Osteoblast (primary cell): ENCODE measurements around the gene COG7. TPM values are rescaled to one million over a fixed set of nuclear protein-coding genes. Genes with fewer than 3 reads are reported as not detected.

Source experiments
- DNase-seq: peaks from one replicate; pipeline ENCODE4 v3.0.0; 2011; ENCODE audit warnings: low spot score, mixed read lengths; ENCODE audit not compliant: insufficient read length; ENCODE audit errors: missing footprints
- H2AFZ ChIP-seq: 2 replicates; pipeline ENCODE4 v1.6.0; 2011; ENCODE audit warnings: mild to moderate bottlenecking, low read length
- H3K27ac ChIP-seq: 2 replicates; pipeline ENCODE4 v1.5.1; 2011; ENCODE audit warnings: mild to moderate bottlenecking, low read depth, low read length, moderate library complexity
- H3K27me3 ChIP-seq: 2 replicates; pipeline ENCODE4 v1.6.0; 2012; ENCODE audit warnings: mild to moderate bottlenecking, control low read depth, inconsistent platforms, low read length, moderate library complexity; ENCODE audit not compliant: insufficient read depth
- H3K36me3 ChIP-seq: 2 replicates; pipeline ENCODE4 v1.5.1; 2011; ENCODE audit warnings: mild to moderate bottlenecking, low read length, control low read depth, moderate library complexity; ENCODE audit not compliant: insufficient read depth
- H3K4me1 ChIP-seq: 2 replicates; pipeline ENCODE4 v1.5.1; 2011; ENCODE audit warnings: mild to moderate bottlenecking, low read length, control low read depth, moderate library complexity; ENCODE audit not compliant: insufficient read depth
- H3K4me2 ChIP-seq: 2 replicates; pipeline ENCODE4 v1.6.0; 2011; ENCODE audit warnings: mild to moderate bottlenecking, low read length; ENCODE audit not compliant: insufficient read depth
- H3K4me3 ChIP-seq: fragments of 200-600 bp; sonication (generic); 3 replicates; pipeline ENCODE4 v1.5.1; 2012; ENCODE audit warnings: mild to moderate bottlenecking, low read length, inconsistent platforms; ENCODE audit not compliant: insufficient read depth
- H3K79me2 ChIP-seq: 2 replicates; pipeline ENCODE4 v1.6.0; 2012; ENCODE audit warnings: mild to moderate bottlenecking, low read length, control low read depth, inconsistent platforms; ENCODE audit not compliant: insufficient read depth
- H3K9me3 ChIP-seq: 2 replicates; pipeline ENCODE4 v1.5.1; 2011; ENCODE audit warnings: low read depth, low read length, control low read depth
- H4K20me1 ChIP-seq: 2 replicates; pipeline ENCODE4 v1.6.0; 2012; ENCODE audit warnings: mild to moderate bottlenecking, low read length, control low read depth; ENCODE audit not compliant: insufficient read depth
- total RNA-seq: library from RNA; depleted of rRNA; stranded (reverse); fragments of >200 nt; gene quantifications from 2 replicates; pipeline ENCODE4 v1.2.3, GENCODE V29; 2012
- TF ChIP-seq, protein P1 (sequence below): IDR thresholded peaks from 2 replicates; pipeline ENCODE4 v1.5.1; 2011; ENCODE audit warnings: mild to moderate bottlenecking, low read depth, low read length, moderate library complexity; ENCODE audit errors: extremely low read depth

Gene COG7
- total RNA-seq, 1 donor, result 17.0 TPM

DNA sequence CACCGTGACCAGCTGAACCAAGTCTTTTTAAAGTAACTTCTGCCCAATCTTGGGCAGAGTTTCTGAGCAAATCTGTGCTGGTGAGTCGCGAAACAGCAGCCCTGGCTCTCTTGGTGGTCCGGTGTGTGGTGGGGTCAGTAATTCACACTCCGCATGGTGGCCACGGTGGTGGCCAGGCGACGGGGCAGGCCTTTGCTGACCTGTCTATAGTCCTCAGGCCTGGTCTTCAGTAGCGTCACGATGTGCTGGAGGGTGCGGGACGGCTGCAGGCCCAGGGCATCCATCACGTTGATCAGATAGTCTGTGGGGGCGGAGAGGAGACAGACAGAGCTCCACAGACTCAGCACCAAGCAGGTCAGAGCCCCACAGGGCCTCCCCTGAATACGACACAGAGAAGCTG, 64.2 kb downstream of the COG7 start:
- TF ChIP-seq, protein P1, sequence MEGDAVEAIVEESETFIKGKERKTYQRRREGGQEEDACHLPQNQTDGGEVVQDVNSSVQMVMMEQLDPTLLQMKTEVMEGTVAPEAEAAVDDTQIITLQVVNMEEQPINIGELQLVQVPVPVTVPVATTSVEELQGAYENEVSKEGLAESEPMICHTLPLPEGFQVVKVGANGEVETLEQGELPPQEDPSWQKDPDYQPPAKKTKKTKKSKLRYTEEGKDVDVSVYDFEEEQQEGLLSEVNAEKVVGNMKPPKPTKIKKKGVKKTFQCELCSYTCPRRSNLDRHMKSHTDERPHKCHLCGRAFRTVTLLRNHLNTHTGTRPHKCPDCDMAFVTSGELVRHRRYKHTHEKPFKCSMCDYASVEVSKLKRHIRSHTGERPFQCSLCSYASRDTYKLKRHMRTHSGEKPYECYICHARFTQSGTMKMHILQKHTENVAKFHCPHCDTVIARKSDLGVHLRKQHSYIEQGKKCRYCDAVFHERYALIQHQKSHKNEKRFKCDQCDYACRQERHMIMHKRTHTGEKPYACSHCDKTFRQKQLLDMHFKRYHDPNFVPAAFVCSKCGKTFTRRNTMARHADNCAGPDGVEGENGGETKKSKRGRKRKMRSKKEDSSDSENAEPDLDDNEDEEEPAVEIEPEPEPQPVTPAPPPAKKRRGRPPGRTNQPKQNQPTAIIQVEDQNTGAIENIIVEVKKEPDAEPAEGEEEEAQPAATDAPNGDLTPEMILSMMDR, result no peak
- H2AFZ ChIP-seq, result no peak overlapping the region
- H3K36me3 ChIP-seq, result peaks cover 43% of the 10 kb centered on the region
- H3K4me3 ChIP-seq, result no peak overlapping the region
- no peaks in the 10 kb centered on the region for H3K27me3 ChIP-seq
- H3K4me2 ChIP-seq, result no peak overlapping the region
- no peaks in the 10 kb centered on the region for H3K9me3 ChIP-seq
- H4K20me1 ChIP-seq, result no peaks in the 10 kb centered on the region
- no peak for DNase-seq
- H3K79me2 ChIP-seq, result no peaks in the 10 kb centered on the region
- H3K27ac ChIP-seq, result no peak overlapping the region
- H3K4me1 ChIP-seq, result no peaks in the 10 kb centered on the region

DNA sequence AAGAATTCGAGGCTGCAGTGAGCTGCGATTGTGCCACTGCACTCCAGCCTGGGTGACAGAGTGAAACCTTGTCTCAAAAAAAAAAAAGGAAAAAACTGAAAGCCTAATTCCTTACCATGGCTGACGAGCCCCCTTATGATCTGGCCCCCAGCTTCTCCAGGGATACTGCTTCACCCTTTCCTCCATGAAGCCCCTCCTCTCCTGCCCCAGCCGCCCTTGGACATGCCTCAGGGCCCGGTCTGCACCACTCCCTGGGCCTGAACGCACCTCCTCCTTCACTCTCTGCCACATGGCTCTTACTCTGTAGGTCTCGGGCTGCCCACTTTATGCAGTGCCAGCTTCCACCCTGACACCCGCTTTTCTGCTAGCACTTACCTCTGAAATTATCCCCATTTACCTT, 65.3 kb downstream of the COG7 start:
- no peak overlapping the region for H3K4me3 ChIP-seq
- H3K4me1 ChIP-seq, result no peaks in the 10 kb centered on the region
- no peaks in the 10 kb centered on the region for H3K27me3 ChIP-seq
- peaks cover 34% of the 10 kb centered on the region for H3K36me3 ChIP-seq
- no peak for DNase-seq
- no peaks in the 10 kb centered on the region for H3K9me3 ChIP-seq
- TF ChIP-seq, protein P1, result no peak
- no peaks in the 10 kb centered on the region for H4K20me1 ChIP-seq
- H3K27ac ChIP-seq, result no peak overlapping the region
- no peaks in the 10 kb centered on the region for H3K79me2 ChIP-seq
- no peak overlapping the region for H3K4me2 ChIP-seq
- no peak overlapping the region for H2AFZ ChIP-seq

DNA sequence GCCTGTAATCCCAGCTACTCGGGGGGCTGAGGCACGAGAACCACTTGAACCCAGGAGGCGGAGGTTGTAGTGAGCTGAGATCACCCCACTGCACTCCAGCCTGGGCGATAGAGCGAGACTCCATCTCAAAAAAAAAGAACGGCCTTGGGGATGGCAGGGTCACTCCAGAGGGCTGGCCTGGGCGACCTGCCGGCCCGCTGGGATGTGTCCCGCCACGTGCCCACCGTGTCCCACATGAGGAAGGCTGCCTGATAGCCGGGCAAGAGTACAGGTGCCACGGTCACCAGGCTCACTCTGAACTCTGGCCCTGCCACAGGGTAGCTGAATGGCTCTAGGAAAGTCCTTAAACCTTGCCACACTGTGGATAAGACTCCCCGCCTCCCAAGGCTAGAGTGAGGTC, 67.5 kb downstream of the COG7 start:
- H3K36me3 ChIP-seq, result peaks cover 15% of the 10 kb centered on the region
- DNase-seq, result no peak
- H3K4me1 ChIP-seq, result no peaks in the 10 kb centered on the region
- no peak overlapping the region for H3K27ac ChIP-seq
- TF ChIP-seq, protein P1, result no peak
- H2AFZ ChIP-seq, result no peak overlapping the region
- no peaks in the 10 kb centered on the region for H3K27me3 ChIP-seq
- no peaks in the 10 kb centered on the region for H3K79me2 ChIP-seq
- no peak overlapping the region for H3K4me2 ChIP-seq
- no peak overlapping the region for H3K4me3 ChIP-seq
- H3K9me3 ChIP-seq, result no peaks in the 10 kb centered on the region
- H4K20me1 ChIP-seq, result no peaks in the 10 kb centered on the region

DNA sequence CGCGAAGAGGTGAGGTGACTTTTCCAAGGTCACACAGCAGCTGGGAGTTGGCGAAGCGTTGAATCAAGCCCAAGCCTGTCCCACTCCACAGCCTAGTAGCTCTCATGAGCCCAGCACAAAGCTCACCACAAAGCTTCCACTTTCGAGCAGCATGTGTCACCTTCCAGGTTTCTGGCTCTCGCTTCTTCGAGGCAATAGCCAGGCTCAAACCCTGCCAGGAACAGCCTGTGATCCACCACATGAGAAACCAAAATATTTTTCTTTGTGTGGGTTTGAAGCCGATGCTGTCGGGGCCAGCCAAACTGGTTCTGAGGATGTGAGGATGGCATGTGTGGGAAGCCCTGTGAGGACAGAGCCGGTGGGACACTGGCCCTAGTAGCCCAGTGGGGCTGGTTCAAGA, 68.1 kb downstream of the COG7 start:
- Histone ChIP-seq H3K4me2 (no peak overlapping the region), H3K4me1 (no peaks in the 10 kb centered on the region), H4K20me1 (no peaks in the 10 kb centered on the region), H3K36me3 (peaks cover 14% of the 10 kb centered on the region), H3K27ac (no peak overlapping the region), H3K9me3 (no peaks in the 10 kb centered on the region), H3K4me3 (no peak overlapping the region), H3K79me2 (no peaks in the 10 kb centered on the region), H2AFZ (no peak overlapping the region), H3K27me3 (no peaks in the 10 kb centered on the region)
- peak; percentile 83 for DNase-seq
- TF ChIP-seq, protein P1, result no peak
